WTC11 (cell line): Measurements from ENCODE around the gene LRIG1. TPM values are rescaled to one million over a fixed set of nuclear protein-coding genes. Genes with fewer than 3 reads are reported as not detected.

ENCODE experiments used
- GRHL2 ChIP-seq: fragments of 250-450 bp; sonication (Bioruptor Pico); IDR thresholded peaks from 2 replicates; pipeline ENCODE4 v1.8.0; 2022; ENCODE audit warnings: mild to moderate bottlenecking, moderate library complexity; ENCODE audit not compliant: insufficient replicate concordance, severe bottlenecking
- JAZF1 ChIP-seq: fragments of 250-450 bp; sonication (Bioruptor Pico); IDR thresholded peaks from 2 replicates; pipeline ENCODE4 v1.9.0; 2021; ENCODE audit warnings: moderate library complexity, mild to moderate bottlenecking, inconsistent platforms
- MXD4 ChIP-seq: fragments of 250-450 bp; sonication (Bioruptor Pico); IDR thresholded peaks from 2 replicates; pipeline ENCODE4 v1.8.0; 2021; ENCODE audit warnings: mild to moderate bottlenecking, moderate library complexity, borderline replicate concordance
- NFATC4 ChIP-seq: fragments of 250-450 bp; sonication (Bioruptor Pico); IDR thresholded peaks from 2 replicates; pipeline ENCODE4 v1.9.0; 2021; ENCODE audit warnings: mild to moderate bottlenecking
- NR2C2 ChIP-seq: sonication (generic); formaldehyde crosslinking; IDR thresholded peaks from 2 replicates; pipeline ENCODE4 v1.8.0; 2022; ENCODE audit warnings: mild to moderate bottlenecking, missing genetic modification reagents
- RORB ChIP-seq: fragments of 250-450 bp; sonication (Bioruptor Pico); IDR thresholded peaks from 2 replicates; pipeline ENCODE4 v1.9.0; 2021; ENCODE audit warnings: mild to moderate bottlenecking
- TCF7 ChIP-seq: sonication (generic); formaldehyde crosslinking; IDR thresholded peaks from 2 replicates; pipeline ENCODE4 v1.8.0; 2022; ENCODE audit warnings: mild to moderate bottlenecking, low read depth, missing genetic modification reagents, moderate library complexity
- ZNF263 ChIP-seq: sonication (generic); formaldehyde crosslinking; IDR thresholded peaks from 2 replicates; pipeline ENCODE4 v1.8.1; 2022; ENCODE audit warnings: low read depth, mild to moderate bottlenecking, moderate library complexity, missing genetic modification reagents
- ZNF423 ChIP-seq: fragments of 250-450 bp; sonication (Bioruptor Pico); IDR thresholded peaks from 2 replicates; pipeline ENCODE4 v2.1.2; 2022; ENCODE audit warnings: mild to moderate bottlenecking, moderate library complexity
- total RNA-seq: library from RNA; stranded (reverse); gene quantifications from 3 replicates; pipeline ENCODE4 v1.2.3, GENCODE V29; 2021
- TF ChIP-seq, protein P1 (sequence below): sonication (generic); formaldehyde crosslinking; IDR thresholded peaks from 2 replicates; pipeline ENCODE4 v1.8.1; 2023; ENCODE audit warnings: mild to moderate bottlenecking, missing genetic modification reagents, moderate library complexity
- TF ChIP-seq, protein P2 (sequence below): sonication (generic); formaldehyde crosslinking; IDR thresholded peaks from 2 replicates; pipeline ENCODE4 v1.8.0; 2023; ENCODE audit warnings: missing genetic modification reagents, mild to moderate bottlenecking, borderline replicate concordance
- TF ChIP-seq, protein P3 (sequence below): fragments of 250-450 bp; sonication (Bioruptor Pico); IDR thresholded peaks from 2 replicates; pipeline ENCODE4 v1.9.0; 2021; ENCODE audit warnings: mild to moderate bottlenecking, borderline replicate concordance
- TF ChIP-seq, protein P4 (sequence below): sonication (generic); formaldehyde crosslinking; IDR thresholded peaks from 2 replicates; pipeline ENCODE4 v1.8.0; 2022; ENCODE audit warnings: mild to moderate bottlenecking, missing genetic modification reagents
- TF ChIP-seq, protein P5 (sequence below): sonication (generic); formaldehyde crosslinking; IDR thresholded peaks from 2 replicates; pipeline ENCODE4 v1.8.1; 2023; ENCODE audit warnings: mild to moderate bottlenecking, moderate library complexity, missing genetic modification reagents
- TF ChIP-seq, protein P6 (sequence below): sonication (generic); formaldehyde crosslinking; IDR thresholded peaks from 2 replicates; pipeline ENCODE4 v1.8.1; 2022; ENCODE audit warnings: mild to moderate bottlenecking, moderate library complexity, missing genetic modification reagents
- TF ChIP-seq, protein P7 (sequence below): sonication (generic); formaldehyde crosslinking; conservative IDR thresholded peaks from 2 replicates; pipeline ENCODE4 v1.8.1; 2022; ENCODE audit warnings: mild to moderate bottlenecking, missing genetic modification reagents
- TF ChIP-seq, protein P8 (sequence below): fragments of 250-450 bp; sonication (Bioruptor Pico); IDR thresholded peaks from 2 replicates; pipeline ENCODE4 v1.9.0; 2021; ENCODE audit warnings: mild to moderate bottlenecking
- TF ChIP-seq, protein P9 (sequence below): sonication (generic); formaldehyde crosslinking; IDR thresholded peaks from 2 replicates; pipeline ENCODE4 v1.8.1; 2022; ENCODE audit warnings: low read depth, mild to moderate bottlenecking, moderate library complexity, missing genetic modification reagents, borderline replicate concordance

LRIG1 gene
- total RNA-seq, 1 experiment from 2014 or later, result 105 TPM

DNA sequence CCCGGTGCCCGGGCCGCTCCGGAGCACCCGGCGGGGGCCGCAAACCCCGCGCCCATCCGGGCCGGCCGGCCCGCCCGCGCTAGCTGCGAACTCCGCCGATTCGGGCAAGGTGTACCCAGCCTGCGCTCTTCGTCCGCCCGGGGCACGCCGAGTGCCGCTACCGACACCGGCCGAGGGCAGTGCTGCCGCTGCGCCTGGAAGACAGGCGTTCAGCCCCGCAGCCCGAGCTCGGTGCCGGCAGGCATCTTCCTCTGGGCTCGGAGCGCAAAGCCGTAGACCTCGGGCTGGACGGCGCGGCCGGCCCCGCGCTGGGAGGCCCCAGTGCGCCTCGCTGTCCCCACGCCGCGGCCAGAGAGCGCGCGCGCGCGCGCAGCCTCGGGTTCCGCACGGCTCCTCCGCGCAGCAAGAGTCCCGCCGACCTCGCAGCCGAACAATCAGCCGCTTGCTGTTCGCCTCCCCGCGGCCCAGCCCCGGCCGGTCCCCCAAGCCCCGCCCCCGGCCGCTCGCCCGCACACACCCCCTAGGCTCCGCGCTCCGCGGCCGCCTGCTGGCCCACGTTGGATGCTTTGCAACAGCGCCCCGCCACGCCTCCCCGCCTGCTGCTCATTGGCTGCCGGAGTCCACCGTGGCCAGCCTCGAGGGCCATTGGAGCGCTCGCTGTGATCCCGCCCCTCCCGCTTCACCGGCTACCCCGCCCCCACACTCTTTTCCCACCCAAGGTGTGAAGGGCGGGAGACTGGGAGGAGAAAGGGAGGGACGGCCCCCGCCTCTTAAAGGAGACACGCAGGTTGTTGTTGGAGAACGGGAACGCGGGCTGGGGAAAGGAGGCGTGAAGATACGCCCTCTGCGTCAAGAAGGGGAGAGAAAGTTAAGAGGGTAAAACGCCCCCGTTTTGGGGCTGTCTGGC is at the start of gene LRIG1 (continued):
- TF ChIP-seq, protein P1, sequence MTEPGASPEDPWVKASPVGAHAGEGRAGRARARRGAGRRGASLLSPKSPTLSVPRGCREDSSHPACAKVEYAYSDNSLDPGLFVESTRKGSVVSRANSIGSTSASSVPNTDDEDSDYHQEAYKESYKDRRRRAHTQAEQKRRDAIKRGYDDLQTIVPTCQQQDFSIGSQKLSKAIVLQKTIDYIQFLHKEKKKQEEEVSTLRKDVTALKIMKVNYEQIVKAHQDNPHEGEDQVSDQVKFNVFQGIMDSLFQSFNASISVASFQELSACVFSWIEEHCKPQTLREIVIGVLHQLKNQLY (CRISPR knock-in tag), result 0 out of 2 replicates have a peak, but pooled peaks have one; percentile 65
- TF ChIP-seq MXD4 (CRISPR knock-in tag) (no peak), NFATC4 (CRISPR knock-in tag) (no peak), RORB (CRISPR knock-in tag) (no peak), NR2C2 (CRISPR knock-in tag) (no peak), ZNF423 (CRISPR knock-in tag) (no peak), GRHL2 (CRISPR knock-in tag) (no peak), JAZF1 (no peak), ZNF263 (CRISPR knock-in tag) (peak; percentile 56), TCF7 (CRISPR knock-in tag) (0 out of 2 replicates have a peak, but pooled peaks have one; percentile 40)
- TF ChIP-seq, protein P2, sequence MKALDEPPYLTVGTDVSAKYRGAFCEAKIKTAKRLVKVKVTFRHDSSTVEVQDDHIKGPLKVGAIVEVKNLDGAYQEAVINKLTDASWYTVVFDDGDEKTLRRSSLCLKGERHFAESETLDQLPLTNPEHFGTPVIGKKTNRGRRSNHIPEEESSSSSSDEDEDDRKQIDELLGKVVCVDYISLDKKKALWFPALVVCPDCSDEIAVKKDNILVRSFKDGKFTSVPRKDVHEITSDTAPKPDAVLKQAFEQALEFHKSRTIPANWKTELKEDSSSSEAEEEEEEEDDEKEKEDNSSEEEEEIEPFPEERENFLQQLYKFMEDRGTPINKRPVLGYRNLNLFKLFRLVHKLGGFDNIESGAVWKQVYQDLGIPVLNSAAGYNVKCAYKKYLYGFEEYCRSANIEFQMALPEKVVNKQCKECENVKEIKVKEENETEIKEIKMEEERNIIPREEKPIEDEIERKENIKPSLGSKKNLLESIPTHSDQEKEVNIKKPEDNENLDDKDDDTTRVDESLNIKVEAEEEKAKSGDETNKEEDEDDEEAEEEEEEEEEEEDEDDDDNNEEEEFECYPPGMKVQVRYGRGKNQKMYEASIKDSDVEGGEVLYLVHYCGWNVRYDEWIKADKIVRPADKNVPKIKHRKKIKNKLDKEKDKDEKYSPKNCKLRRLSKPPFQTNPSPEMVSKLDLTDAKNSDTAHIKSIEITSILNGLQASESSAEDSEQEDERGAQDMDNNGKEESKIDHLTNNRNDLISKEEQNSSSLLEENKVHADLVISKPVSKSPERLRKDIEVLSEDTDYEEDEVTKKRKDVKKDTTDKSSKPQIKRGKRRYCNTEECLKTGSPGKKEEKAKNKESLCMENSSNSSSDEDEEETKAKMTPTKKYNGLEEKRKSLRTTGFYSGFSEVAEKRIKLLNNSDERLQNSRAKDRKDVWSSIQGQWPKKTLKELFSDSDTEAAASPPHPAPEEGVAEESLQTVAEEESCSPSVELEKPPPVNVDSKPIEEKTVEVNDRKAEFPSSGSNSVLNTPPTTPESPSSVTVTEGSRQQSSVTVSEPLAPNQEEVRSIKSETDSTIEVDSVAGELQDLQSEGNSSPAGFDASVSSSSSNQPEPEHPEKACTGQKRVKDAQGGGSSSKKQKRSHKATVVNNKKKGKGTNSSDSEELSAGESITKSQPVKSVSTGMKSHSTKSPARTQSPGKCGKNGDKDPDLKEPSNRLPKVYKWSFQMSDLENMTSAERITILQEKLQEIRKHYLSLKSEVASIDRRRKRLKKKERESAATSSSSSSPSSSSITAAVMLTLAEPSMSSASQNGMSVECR (CRISPR knock-in tag), result 0 out of 2 replicates have a peak, but pooled peaks have one; percentile 8
- TF ChIP-seq, protein P3, sequence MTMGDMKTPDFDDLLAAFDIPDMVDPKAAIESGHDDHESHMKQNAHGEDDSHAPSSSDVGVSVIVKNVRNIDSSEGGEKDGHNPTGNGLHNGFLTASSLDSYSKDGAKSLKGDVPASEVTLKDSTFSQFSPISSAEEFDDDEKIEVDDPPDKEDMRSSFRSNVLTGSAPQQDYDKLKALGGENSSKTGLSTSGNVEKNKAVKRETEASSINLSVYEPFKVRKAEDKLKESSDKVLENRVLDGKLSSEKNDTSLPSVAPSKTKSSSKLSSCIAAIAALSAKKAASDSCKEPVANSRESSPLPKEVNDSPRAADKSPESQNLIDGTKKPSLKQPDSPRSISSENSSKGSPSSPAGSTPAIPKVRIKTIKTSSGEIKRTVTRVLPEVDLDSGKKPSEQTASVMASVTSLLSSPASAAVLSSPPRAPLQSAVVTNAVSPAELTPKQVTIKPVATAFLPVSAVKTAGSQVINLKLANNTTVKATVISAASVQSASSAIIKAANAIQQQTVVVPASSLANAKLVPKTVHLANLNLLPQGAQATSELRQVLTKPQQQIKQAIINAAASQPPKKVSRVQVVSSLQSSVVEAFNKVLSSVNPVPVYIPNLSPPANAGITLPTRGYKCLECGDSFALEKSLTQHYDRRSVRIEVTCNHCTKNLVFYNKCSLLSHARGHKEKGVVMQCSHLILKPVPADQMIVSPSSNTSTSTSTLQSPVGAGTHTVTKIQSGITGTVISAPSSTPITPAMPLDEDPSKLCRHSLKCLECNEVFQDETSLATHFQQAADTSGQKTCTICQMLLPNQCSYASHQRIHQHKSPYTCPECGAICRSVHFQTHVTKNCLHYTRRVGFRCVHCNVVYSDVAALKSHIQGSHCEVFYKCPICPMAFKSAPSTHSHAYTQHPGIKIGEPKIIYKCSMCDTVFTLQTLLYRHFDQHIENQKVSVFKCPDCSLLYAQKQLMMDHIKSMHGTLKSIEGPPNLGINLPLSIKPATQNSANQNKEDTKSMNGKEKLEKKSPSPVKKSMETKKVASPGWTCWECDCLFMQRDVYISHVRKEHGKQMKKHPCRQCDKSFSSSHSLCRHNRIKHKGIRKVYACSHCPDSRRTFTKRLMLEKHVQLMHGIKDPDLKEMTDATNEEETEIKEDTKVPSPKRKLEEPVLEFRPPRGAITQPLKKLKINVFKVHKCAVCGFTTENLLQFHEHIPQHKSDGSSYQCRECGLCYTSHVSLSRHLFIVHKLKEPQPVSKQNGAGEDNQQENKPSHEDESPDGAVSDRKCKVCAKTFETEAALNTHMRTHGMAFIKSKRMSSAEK (CRISPR knock-in tag), result no peak
- TF ChIP-seq, protein P4, sequence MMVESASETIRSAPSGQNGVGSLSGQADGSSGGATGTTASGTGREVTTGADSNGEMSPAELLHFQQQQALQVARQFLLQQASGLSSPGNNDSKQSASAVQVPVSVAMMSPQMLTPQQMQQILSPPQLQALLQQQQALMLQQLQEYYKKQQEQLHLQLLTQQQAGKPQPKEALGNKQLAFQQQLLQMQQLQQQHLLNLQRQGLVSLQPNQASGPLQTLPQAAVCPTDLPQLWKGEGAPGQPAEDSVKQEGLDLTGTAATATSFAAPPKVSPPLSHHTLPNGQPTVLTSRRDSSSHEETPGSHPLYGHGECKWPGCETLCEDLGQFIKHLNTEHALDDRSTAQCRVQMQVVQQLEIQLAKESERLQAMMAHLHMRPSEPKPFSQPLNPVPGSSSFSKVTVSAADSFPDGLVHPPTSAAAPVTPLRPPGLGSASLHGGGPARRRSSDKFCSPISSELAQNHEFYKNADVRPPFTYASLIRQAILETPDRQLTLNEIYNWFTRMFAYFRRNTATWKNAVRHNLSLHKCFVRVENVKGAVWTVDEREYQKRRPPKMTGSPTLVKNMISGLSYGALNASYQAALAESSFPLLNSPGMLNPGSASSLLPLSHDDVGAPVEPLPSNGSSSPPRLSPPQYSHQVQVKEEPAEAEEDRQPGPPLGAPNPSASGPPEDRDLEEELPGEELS (CRISPR knock-in tag), result peak; percentile 49
- TF ChIP-seq, protein P5, sequence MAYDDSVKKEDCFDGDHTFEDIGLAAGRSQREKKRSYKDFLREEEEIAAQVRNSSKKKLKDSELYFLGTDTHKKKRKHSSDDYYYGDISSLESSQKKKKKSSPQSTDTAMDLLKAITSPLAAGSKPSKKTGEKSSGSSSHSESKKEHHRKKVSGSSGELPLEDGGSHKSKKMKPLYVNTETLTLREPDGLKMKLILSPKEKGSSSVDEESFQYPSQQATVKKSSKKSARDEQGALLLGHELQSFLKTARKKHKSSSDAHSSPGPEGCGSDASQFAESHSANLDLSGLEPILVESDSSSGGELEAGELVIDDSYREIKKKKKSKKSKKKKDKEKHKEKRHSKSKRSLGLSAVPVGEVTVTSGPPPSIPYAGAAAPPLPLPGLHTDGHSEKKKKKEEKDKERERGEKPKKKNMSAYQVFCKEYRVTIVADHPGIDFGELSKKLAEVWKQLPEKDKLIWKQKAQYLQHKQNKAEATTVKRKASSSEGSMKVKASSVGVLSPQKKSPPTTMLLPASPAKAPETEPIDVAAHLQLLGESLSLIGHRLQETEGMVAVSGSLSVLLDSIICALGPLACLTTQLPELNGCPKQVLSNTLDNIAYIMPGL (CRISPR knock-in tag), result peak; percentile 44; the same call in 1 of the 2 replicates
- TF ChIP-seq, protein P6, sequence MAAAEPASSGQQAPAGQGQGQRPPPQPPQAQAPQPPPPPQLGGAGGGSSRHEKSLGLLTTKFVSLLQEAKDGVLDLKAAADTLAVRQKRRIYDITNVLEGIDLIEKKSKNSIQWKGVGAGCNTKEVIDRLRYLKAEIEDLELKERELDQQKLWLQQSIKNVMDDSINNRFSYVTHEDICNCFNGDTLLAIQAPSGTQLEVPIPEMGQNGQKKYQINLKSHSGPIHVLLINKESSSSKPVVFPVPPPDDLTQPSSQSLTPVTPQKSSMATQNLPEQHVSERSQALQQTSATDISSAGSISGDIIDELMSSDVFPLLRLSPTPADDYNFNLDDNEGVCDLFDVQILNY (CRISPR knock-in tag), result no peak
- TF ChIP-seq, protein P7, sequence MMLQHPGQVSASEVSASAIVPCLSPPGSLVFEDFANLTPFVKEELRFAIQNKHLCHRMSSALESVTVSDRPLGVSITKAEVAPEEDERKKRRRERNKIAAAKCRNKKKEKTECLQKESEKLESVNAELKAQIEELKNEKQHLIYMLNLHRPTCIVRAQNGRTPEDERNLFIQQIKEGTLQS, result no peak
- TF ChIP-seq, protein P8, sequence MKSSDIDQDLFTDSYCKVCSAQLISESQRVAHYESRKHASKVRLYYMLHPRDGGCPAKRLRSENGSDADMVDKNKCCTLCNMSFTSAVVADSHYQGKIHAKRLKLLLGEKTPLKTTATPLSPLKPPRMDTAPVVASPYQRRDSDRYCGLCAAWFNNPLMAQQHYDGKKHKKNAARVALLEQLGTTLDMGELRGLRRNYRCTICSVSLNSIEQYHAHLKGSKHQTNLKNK (CRISPR knock-in tag), result no peak
- TF ChIP-seq, protein P9, sequence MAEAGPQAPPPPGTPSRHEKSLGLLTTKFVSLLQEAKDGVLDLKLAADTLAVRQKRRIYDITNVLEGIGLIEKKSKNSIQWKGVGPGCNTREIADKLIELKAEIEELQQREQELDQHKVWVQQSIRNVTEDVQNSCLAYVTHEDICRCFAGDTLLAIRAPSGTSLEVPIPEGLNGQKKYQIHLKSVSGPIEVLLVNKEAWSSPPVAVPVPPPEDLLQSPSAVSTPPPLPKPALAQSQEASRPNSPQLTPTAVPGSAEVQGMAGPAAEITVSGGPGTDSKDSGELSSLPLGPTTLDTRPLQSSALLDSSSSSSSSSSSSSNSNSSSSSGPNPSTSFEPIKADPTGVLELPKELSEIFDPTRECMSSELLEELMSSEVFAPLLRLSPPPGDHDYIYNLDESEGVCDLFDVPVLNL (CRISPR knock-in tag), result no peak; the same call in 1 of the 2 replicates
